ENCODE results near the gene SYNGR3.

SYNGR3 gene

GRCh38 chr16:2039274-2040031, 49.7 kb downstream of the SYNGR3 start:
- POLR2A ChIA-PET: interaction anchor here (1.2 to 1.7 kb wide), 3 partner anchors 8 to 75 kb away, joined by 6 to 7 read pairs (median 6); partner anchors contain the start of genes NTHL1, RPS2 and TSC2
- TF ChIP-seq FOXK2 (IDR thresholded peaks at IDR 0.05) (no peak), L3MBTL2 (conservative IDR thresholded peaks at IDR 0.05) (no peak), CTBP1 (IDR thresholded peaks at IDR 0.05; ENCODE audit: borderline replicate concordance) (no peak), NFRKB (IDR thresholded peaks at IDR 0.05) (no peak), LEF1 (IDR thresholded peaks at IDR 0.05; ENCODE audit: borderline replicate concordance) (no peak), SUZ12 (IDR thresholded peaks at IDR 0.05) (no peak), FOXM1 (IDR thresholded peaks at IDR 0.05; ENCODE audit: borderline replicate concordance) (no peak), BHLHE40 (IDR thresholded peaks at IDR 0.05; ENCODE audit: borderline replicate concordance) (no peak), ZNF384 (IDR thresholded peaks at IDR 0.05) (no peak), SP1 (IDR thresholded peaks at IDR 0.05) (no peak), HDGF (IDR thresholded peaks at IDR 0.05; ENCODE audit: borderline replicate concordance) (no peak), FOXA1 (IDR thresholded peaks at IDR 0.05) (no peak), ARNT (IDR thresholded peaks at IDR 0.05) (no peak), TARDBP (IDR thresholded peaks at IDR 0.05) (no peak), PKNOX1 (IDR thresholded peaks at IDR 0.05) (no peak), ELF4 (IDR thresholded peaks at IDR 0.05) (no peak)
- no peak for DNase-seq (ENCODE audit: extremely low spot score)
- CTCF ChIA-PET: no interaction called here

- CTCF ChIA-PET: no interaction called here
- DNase-seq (ENCODE audit: extremely low spot score): no peak
- POLR2A ChIA-PET: interaction anchor here (0.8 to 1.7 kb wide), 4 partner anchors 8 to 76 kb away, joined by 3 to 7 read pairs (median 6); partner anchors contain the start of genes NTHL1, RPS2 and TSC2
- TF ChIP-seq PKNOX1 (IDR thresholded peaks at IDR 0.05) (no peak), ZNF384 (IDR thresholded peaks at IDR 0.05) (no peak), SUZ12 (IDR thresholded peaks at IDR 0.05) (no peak)
These were observed 50.4 kb downstream of the SYNGR3 start for GRCh38 chr16:2040041-2040786.

GRCh38 chr16:2040787-2041522, 51.2 kb downstream of the SYNGR3 start:
- DNase-seq (ENCODE audit: extremely low spot score): no peak
- ChIA-PET POLR2A (interaction anchor here (0.8 to 1.7 kb wide), 3 partner anchors 13 to 76 kb away, joined by 3 to 6 read pairs (median 5); partner anchors contain the start of genes NHERF2 and RPS2), CTCF (no interaction called here)
- TF ChIP-seq SP1 (IDR thresholded peaks at IDR 0.05): no peak
- no peak for TF ChIP-seq ELF4 (IDR thresholded peaks at IDR 0.05)
- TF ChIP-seq FOXA1 (IDR thresholded peaks at IDR 0.05): no peak
- no peak for TF ChIP-seq PKNOX1 (IDR thresholded peaks at IDR 0.05)
- no peak for TF ChIP-seq FOXM1 (IDR thresholded peaks at IDR 0.05; ENCODE audit: borderline replicate concordance)
- TF ChIP-seq HDGF (IDR thresholded peaks at IDR 0.05; ENCODE audit: borderline replicate concordance): no peak
- TF ChIP-seq ARNT (IDR thresholded peaks at IDR 0.05): no peak
- no peak for TF ChIP-seq BHLHE40 (IDR thresholded peaks at IDR 0.05; ENCODE audit: borderline replicate concordance)

- ChIA-PET CTCF (no interaction called here), POLR2A (interaction anchor here (1.0 to 1.4 kb wide), 2 partner anchors 14 to 15 kb away, joined by 4 to 5 read pairs; partner anchors contain the start of gene NHERF2)
- DNase-seq (ENCODE audit: extremely low spot score): no peak
- TF ChIP-seq L3MBTL2 (conservative IDR thresholded peaks at IDR 0.05): no peak
- no peak for TF ChIP-seq FOXA1 (IDR thresholded peaks at IDR 0.05)
- no peak for TF ChIP-seq ZNF384 (IDR thresholded peaks at IDR 0.05)
- TF ChIP-seq FOXM1 (IDR thresholded peaks at IDR 0.05; ENCODE audit: borderline replicate concordance): no peak
- TF ChIP-seq LEF1 (IDR thresholded peaks at IDR 0.05; ENCODE audit: borderline replicate concordance): no peak
- TF ChIP-seq ARNT (IDR thresholded peaks at IDR 0.05): no peak
- TF ChIP-seq PKNOX1 (IDR thresholded peaks at IDR 0.05): no peak
- no peak for TF ChIP-seq SP1 (IDR thresholded peaks at IDR 0.05)
- no peak for TF ChIP-seq BHLHE40 (IDR thresholded peaks at IDR 0.05; ENCODE audit: borderline replicate concordance)
- TF ChIP-seq HDGF (IDR thresholded peaks at IDR 0.05; ENCODE audit: borderline replicate concordance): no peak
- TF ChIP-seq TARDBP (IDR thresholded peaks at IDR 0.05): no peak
- no peak for TF ChIP-seq FOXK2 (IDR thresholded peaks at IDR 0.05)
- TF ChIP-seq SUZ12 (IDR thresholded peaks at IDR 0.05): no peak
These were observed 52.6 kb downstream of the SYNGR3 start for GRCh38 chr16:2042171-2042985.

Measured in HEK293T (cell line).